Lower lobe of right lung (tissue), 2 donors: ENCODE data around the gene SLC24A3. TPM values are rescaled to one million over a fixed set of nuclear protein-coding genes. Genes with fewer than 3 reads are reported as not detected.

Source experiments
- ATAC-seq, 2 donors: fragments of 200-7000 bp; cut with Tn5 transposase; one replicate each; pipeline ENCODE4 v1.9.1; 2020 to 2022; ENCODE audit warnings: mild to moderate bottlenecking in 2 of 2, moderate library complexity in 2 of 2
- DNase-seq: peaks from one replicate; pipeline ENCODE4 v3.0.0-alpha.2; 2020
- H3K27ac ChIP-seq: fragments of 200-600 bp; one replicate; pipeline ENCODE4 v1.8.0; 2022
- H3K27me3 ChIP-seq: fragments of 200-600 bp; one replicate; pipeline ENCODE4 v1.8.0; 2022; ENCODE audit warnings: low read depth
- H3K36me3 ChIP-seq: fragments of 200-600 bp; one replicate; pipeline ENCODE4 v1.8.0; 2022; ENCODE audit warnings: mild to moderate bottlenecking
- H3K4me1 ChIP-seq: fragments of 200-600 bp; one replicate; pipeline ENCODE4 v1.8.0; 2022
- H3K4me3 ChIP-seq: fragments of 200-600 bp; one replicate; pipeline ENCODE4 v1.8.0; 2022; ENCODE audit warnings: mild to moderate bottlenecking
- H3K9me3 ChIP-seq: fragments of 200-600 bp; one replicate; pipeline ENCODE4 v1.8.0; 2022
- intact Hi-C: fragments of 100-400 bp; cut with DNase I; formaldehyde crosslinking; loops from one replicate; pipeline ENCODE4 v1.11.0; 2022
- total RNA-seq: library from RNA; stranded (reverse); fragmentation: NEBNext Ultra II Directional; extraction: Animal tissue kit (Norgen Biotek cat#: 25700); gene quantifications from one replicate; pipeline ENCODE4 v1.2.1, GENCODE V29; 2021
- TF ChIP-seq, protein P1 (sequence below): fragments of 200-600 bp; IDR thresholded peaks from one replicate; pipeline ENCODE4 v1.8.0; 2022; ENCODE audit warnings: antibody characterized with exemption, mild to moderate bottlenecking
- donor health status: DM: no; HTN: yes; CAD: no; lungs with severe emphysema.

Gene SLC24A3
- total RNA-seq, 1 donor from 2014 or later, result 7.9 TPM

DNA sequence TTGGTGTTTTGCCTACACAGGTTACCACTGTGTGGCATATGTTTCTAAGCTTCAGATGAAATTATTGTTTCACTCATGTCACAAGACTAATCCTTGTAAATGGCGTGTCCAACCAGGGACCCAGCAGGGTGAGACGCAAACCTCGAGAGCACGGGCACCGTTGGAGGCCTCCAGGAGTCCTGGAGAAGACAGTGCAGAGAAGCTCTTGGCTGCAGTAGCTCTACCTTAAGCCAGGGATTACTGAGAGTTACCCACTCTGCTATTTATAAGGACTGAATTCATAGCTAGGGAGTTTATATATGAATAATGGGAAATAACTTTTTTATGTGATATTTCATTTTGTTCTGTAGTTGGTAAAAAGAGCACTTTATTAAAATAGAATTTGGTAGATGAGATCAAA, 137.4 kb downstream of the SLC24A3 start:
- no peaks in the 10 kb centered on the region for H3K9me3 ChIP-seq
- no peaks in the 10 kb centered on the region for H3K27me3 ChIP-seq
- DNase-seq (no peak), ATAC-seq (no peak)
- H3K4me3 ChIP-seq, result no peak overlapping the region
- H3K4me1 ChIP-seq, result no peaks in the 10 kb centered on the region
- no peaks in the 10 kb centered on the region for H3K36me3 ChIP-seq
- intact Hi-C loops, result no loop called here
- no peak overlapping the region for H3K27ac ChIP-seq
- TF ChIP-seq, protein P1, sequence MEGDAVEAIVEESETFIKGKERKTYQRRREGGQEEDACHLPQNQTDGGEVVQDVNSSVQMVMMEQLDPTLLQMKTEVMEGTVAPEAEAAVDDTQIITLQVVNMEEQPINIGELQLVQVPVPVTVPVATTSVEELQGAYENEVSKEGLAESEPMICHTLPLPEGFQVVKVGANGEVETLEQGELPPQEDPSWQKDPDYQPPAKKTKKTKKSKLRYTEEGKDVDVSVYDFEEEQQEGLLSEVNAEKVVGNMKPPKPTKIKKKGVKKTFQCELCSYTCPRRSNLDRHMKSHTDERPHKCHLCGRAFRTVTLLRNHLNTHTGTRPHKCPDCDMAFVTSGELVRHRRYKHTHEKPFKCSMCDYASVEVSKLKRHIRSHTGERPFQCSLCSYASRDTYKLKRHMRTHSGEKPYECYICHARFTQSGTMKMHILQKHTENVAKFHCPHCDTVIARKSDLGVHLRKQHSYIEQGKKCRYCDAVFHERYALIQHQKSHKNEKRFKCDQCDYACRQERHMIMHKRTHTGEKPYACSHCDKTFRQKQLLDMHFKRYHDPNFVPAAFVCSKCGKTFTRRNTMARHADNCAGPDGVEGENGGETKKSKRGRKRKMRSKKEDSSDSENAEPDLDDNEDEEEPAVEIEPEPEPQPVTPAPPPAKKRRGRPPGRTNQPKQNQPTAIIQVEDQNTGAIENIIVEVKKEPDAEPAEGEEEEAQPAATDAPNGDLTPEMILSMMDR, result no peak

DNA sequence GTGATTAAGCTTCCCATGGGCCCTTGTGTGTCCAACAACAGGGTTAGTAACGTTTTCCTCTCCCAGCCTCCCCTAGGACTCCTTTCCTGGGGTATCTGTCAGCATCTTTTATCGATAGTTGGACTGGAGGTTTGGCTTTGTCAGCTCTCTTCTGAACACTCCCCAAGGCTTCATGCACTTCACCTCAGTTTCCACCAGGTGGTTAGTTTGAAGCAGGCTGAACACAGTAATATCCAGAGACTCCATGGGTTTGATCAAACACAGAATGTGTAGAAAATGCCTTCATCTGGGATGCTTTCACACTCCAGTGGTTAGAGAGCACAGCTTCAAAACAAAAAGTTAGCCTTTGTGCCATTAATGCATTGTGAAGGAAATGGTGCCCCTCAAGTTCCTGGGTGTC, 139.1 kb downstream of the SLC24A3 start:
- Histone ChIP-seq H3K9me3 (no peaks in the 10 kb centered on the region), H3K36me3 (no peaks in the 10 kb centered on the region), H3K4me1 (no peaks in the 10 kb centered on the region), H3K27me3 (no peaks in the 10 kb centered on the region), H3K4me3 (no peak overlapping the region), H3K27ac (no peak overlapping the region)
- ATAC-seq (no peak), DNase-seq (no peak)
- intact Hi-C loops, result no loop called here
- TF ChIP-seq, protein P1, result no peak

DNA sequence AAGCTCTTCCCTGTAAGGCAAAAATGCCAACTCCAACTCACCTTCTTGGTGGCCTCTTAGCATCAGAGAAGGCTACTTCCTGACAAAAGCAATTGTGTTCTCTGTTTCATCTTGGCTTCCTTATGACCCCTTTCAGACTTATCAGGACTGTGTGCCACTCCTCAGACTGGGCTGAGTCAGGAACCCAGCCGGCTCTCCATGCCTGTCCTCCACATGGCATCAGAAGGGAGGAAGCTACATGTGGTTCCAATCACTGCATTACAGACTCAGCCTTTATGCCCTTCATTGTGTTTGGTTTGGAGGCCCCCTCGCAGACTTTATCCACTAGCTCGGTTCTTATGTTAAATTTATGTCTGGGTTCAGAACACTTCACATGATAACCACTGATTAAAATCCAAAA, 142.5 kb downstream of the SLC24A3 start:
- H3K27me3 ChIP-seq, result no peaks in the 10 kb centered on the region
- intact Hi-C loops, result no loop called here
- TF ChIP-seq, protein P1, result no peak
- no peaks in the 10 kb centered on the region for H3K4me1 ChIP-seq
- no peak overlapping the region for H3K27ac ChIP-seq
- ATAC-seq, result no peak
- no peaks in the 10 kb centered on the region for H3K9me3 ChIP-seq
- no peak for DNase-seq
- no peaks in the 10 kb centered on the region for H3K36me3 ChIP-seq
- H3K4me3 ChIP-seq, result no peak overlapping the region

DNA sequence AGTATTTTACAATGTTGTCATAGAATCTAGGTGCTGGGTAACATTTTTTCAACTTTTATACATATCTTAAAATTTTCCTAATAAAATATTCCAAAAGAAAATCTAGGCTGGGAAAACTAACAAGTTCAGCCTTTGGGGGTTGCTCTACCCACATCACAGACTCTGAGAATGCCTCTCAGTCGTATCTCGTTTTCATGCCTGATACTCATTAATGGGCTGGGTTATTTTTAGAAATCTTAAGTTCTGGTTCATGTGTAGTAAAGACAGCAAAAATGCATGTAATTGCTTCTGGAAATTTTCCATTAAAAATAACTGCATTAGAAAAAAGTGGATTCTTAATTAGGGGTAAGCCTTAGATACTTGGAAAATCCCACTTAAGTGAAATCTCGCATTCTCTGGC, 149.3 kb downstream of the SLC24A3 start:
- H3K9me3 ChIP-seq, result no peaks in the 10 kb centered on the region
- H3K27ac ChIP-seq, result no peak overlapping the region
- H3K36me3 ChIP-seq, result no peaks in the 10 kb centered on the region
- H3K27me3 ChIP-seq, result no peaks in the 10 kb centered on the region
- no peak overlapping the region for H3K4me3 ChIP-seq
- no peaks in the 10 kb centered on the region for H3K4me1 ChIP-seq
- DNase-seq (no peak), ATAC-seq (no peak)
- TF ChIP-seq, protein P1, result no peak
- intact Hi-C loops, result no loop called here

DNA sequence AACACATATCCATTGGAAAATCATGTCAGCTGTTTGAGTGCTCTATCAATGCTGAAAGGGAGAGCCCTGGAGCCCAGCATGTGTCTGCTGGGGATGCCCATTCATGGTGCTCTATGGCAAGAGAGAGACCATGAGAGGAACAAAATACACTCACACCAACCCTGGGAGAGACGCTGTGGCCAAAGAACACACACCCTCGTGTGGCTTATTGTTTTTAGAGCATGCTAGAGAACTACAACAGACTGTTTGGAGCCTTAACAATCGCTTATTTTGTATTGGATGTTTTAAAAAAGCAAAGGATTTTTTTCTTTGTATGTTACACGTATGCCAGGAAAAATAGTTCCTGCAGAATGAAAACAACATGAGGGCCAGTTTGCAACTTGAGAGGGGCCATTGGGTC, 151.0 kb downstream of the SLC24A3 start:
- ATAC-seq (no peak), DNase-seq (no peak)
- H3K4me3 ChIP-seq, result no peak overlapping the region
- H3K27ac ChIP-seq, result no peak overlapping the region
- no peaks in the 10 kb centered on the region for H3K36me3 ChIP-seq
- no peaks in the 10 kb centered on the region for H3K27me3 ChIP-seq
- H3K9me3 ChIP-seq, result no peaks in the 10 kb centered on the region
- TF ChIP-seq, protein P1, result no peak
- H3K4me1 ChIP-seq, result no peaks in the 10 kb centered on the region
- intact Hi-C loops, result no loop called here

DNA sequence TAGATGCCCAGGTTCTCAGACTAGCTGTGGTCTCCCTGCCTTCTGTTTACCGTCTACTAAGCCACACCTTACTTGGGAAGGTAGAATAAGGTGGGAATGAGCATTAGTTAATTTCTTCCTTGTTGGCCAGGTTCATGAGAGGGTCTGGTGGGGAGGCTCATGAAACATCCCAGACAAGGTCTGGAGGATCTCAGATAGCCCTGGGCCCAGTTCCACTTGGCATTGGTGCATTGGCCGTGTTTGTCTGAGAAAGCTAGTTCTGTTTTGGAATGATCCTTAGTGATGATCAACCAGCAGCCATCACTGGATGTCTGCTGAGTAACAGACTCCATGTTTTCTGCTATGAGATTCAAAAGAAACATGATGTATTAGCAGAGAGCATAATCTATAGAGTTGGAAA, 155.1 kb downstream of the SLC24A3 start:
- intact Hi-C loops, result no loop called here
- Histone ChIP-seq H3K36me3 (no peaks in the 10 kb centered on the region), H3K9me3 (no peaks in the 10 kb centered on the region), H3K27ac (no peak overlapping the region), H3K4me1 (no peaks in the 10 kb centered on the region), H3K27me3 (no peaks in the 10 kb centered on the region), H3K4me3 (no peak overlapping the region)
- DNase-seq, result no peak
- no peak for ATAC-seq
- TF ChIP-seq, protein P1, result no peak
